CD8-positive, alpha-beta memory T cell (primary cell): ENCODE data around the gene HLA-DMA. TPM values are rescaled to one million over a fixed set of nuclear protein-coding genes. Genes with fewer than 3 reads are reported as not detected.

Experiments used
- CTCF ChIA-PET: fragments of 350-600 bp; sonication (Branson Sonifier 250); formaldehyde crosslinking; loops from one replicate; lab custom pipeline; 2021; ENCODE audit warnings: antibody characterized with exemption; lab: Charles Lee
- POLR2A ChIA-PET: fragments of 350-600 bp; sonication (Branson Sonifier 250); formaldehyde crosslinking; loops from one replicate; lab custom pipeline; 2021; ENCODE audit warnings: antibody characterized with exemption; lab: Charles Lee
- DNase-seq, 5 donors: peaks; one replicate each; pipeline versions ENCODE4 v3.0.0 to v3.0.0-alpha.2; 2020 to 2022; ENCODE audit warnings: mixed read lengths in 1 of 5
- H3K27ac ChIP-seq: one replicate; pipeline ENCODE4 v1.7.0; 2013; ENCODE audit warnings: low read depth, mild to moderate bottlenecking, low read length, moderate library complexity
- H3K27me3 ChIP-seq: 2 replicates; pipeline ENCODE4 v1.7.0; 2013; ENCODE audit warnings: low read length, mild to moderate bottlenecking; ENCODE audit not compliant: insufficient read depth, poor library complexity, severe bottlenecking
- H3K36me3 ChIP-seq: 2 replicates; pipeline ENCODE4 v1.7.0; 2013; ENCODE audit warnings: mild to moderate bottlenecking, low read length, moderate library complexity; ENCODE audit not compliant: insufficient read depth
- H3K4me1 ChIP-seq: 2 replicates; pipeline ENCODE4 v1.7.0; 2013; ENCODE audit warnings: mild to moderate bottlenecking, low read length, moderate library complexity; ENCODE audit not compliant: insufficient read depth
- H3K4me3 ChIP-seq: 2 replicates; pipeline ENCODE4 v1.7.0; 2013; ENCODE audit warnings: mild to moderate bottlenecking, low read length
- H3K9me3 ChIP-seq: 2 replicates; pipeline ENCODE4 v1.7.0; 2013; ENCODE audit warnings: mild to moderate bottlenecking, low read length
- H3K27ac Mint-ChIP-seq, 8 donors: one replicate each; pipeline ENCODE4 v1.8.0; 2020 to 2021; ENCODE audit warnings: mixed read lengths in 8 of 8, mild to moderate bottlenecking in 6 of 8, inconsistent platforms in 3 of 8, moderate library complexity in 3 of 8
- H3K27me3 Mint-ChIP-seq, 2 donors: one replicate each; pipeline ENCODE4 v1.8.0; 2020 to 2021; ENCODE audit warnings: mixed read lengths in 2 of 2, mild to moderate bottlenecking in 1 of 2, moderate library complexity in 1 of 2
- H3K36me3 Mint-ChIP-seq, 3 donors: one replicate each; pipeline ENCODE4 v1.8.0; 2020 to 2021; ENCODE audit warnings: mixed read lengths in 3 of 3, inconsistent platforms in 1 of 3, mild to moderate bottlenecking in 1 of 3
- H3K4me1 Mint-ChIP-seq, 3 donors: one replicate each; pipeline ENCODE4 v1.8.0; 2020 to 2021; ENCODE audit warnings: mixed read lengths in 3 of 3, inconsistent platforms in 1 of 3, mild to moderate bottlenecking in 1 of 3
- H3K4me3 Mint-ChIP-seq, 7 donors: one replicate each; pipeline ENCODE4 v1.8.0; 2020 to 2021; ENCODE audit warnings: mixed read lengths in 7 of 7, mild to moderate bottlenecking in 6 of 7, moderate library complexity in 4 of 7, inconsistent platforms in 2 of 7
- H3K9me3 Mint-ChIP-seq, 5 donors: one replicate each; pipeline ENCODE4 v1.8.0; 2020 to 2022; ENCODE audit warnings: mixed read lengths in 5 of 5, mild to moderate bottlenecking in 3 of 5, moderate library complexity in 2 of 5, inconsistent platforms in 1 of 5
- polyA plus RNA-seq: library from polyadenylated mRNA; unstranded; fragments of 300-500 nt; fragmentation: Illumina TruSeq; gene quantifications from one replicate; pipeline ENCODE4 v1.2.3, GENCODE V29; 2021
- total RNA-seq, 2 experiments: library from RNA; stranded (reverse); gene quantifications; one replicate each; pipeline ENCODE4 v1.2.3, GENCODE V29; 2021

The HLA-DMA gene
- total and polyA plus RNA-seq, 3 experiments from 2014 or later = 14.0 to 35.0 (median 16.5) TPM

DNA sequence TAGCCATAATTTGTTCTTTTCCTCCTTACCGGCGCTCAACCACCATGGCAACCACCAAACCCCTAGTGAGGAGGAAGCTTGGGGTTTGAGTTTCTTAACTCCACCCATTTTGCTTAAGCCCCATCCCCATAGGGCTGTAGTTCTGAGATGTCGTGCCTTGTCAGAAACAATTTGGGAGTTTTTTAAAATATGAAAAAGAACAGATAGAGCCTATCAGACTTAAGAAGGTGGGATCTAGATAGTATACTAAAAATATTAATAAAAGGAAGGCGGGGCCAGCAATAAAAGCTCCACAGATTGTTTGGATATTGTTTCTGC, 21.1 kb upstream of the HLA-DMA start:
- Histone ChIP-seq H3K36me3 (peaks cover 51% of the 10 kb centered on the region), H3K4me1 (peaks cover 43% of the 10 kb centered on the region), H3K9me3 (no peaks in the 10 kb centered on the region), H3K4me3 (peak overlapping the region; percentile 77), H3K27me3 (no peaks in the 10 kb centered on the region), H3K27ac (peak overlapping the region; percentile 84)
- H3K27ac Mint-ChIP-seq = peak overlapping the region; percentile 96 to 100 (median 99)
- peaks cover 45 to 55% (median 52%) of the 10 kb centered on the region in 3 donors for H3K4me1 Mint-ChIP-seq
- DNase-seq = peak in 4 of 5 donors; percentile 27 to 66 (median 58)
- peaks cover 0 to 3% (median 0%) of the 10 kb centered on the region in 5 donors for H3K9me3 Mint-ChIP-seq
- H3K27me3 Mint-ChIP-seq = peaks cover 0 to 19% of the 10 kb centered on the region in 2 donors
- ChIA-PET CTCF (interaction anchor here (1.2 to 16.7 kb wide), 11 partner anchors 10 to 298 kb away, joined by 3 to 270 read pairs (median 6); partner anchors contain the start of genes HLA-DMA, RPS18, TAP1 and TAP2), POLR2A (interaction anchor here (0.9 to 8.8 kb wide), 10 partner anchors 11 to 135 kb away, joined by 3 to 164 read pairs (median 30); partner anchors contain the start of genes HLA-DMA, HLA-DPB1, PSMB8 and PSMB9)
- H3K4me3 Mint-ChIP-seq = peak overlapping the region; percentile 96 to 100 (median 97)
- H3K36me3 Mint-ChIP-seq = peaks cover 32 to 92% (median 32%) of the 10 kb centered on the region in 3 donors

DNA sequence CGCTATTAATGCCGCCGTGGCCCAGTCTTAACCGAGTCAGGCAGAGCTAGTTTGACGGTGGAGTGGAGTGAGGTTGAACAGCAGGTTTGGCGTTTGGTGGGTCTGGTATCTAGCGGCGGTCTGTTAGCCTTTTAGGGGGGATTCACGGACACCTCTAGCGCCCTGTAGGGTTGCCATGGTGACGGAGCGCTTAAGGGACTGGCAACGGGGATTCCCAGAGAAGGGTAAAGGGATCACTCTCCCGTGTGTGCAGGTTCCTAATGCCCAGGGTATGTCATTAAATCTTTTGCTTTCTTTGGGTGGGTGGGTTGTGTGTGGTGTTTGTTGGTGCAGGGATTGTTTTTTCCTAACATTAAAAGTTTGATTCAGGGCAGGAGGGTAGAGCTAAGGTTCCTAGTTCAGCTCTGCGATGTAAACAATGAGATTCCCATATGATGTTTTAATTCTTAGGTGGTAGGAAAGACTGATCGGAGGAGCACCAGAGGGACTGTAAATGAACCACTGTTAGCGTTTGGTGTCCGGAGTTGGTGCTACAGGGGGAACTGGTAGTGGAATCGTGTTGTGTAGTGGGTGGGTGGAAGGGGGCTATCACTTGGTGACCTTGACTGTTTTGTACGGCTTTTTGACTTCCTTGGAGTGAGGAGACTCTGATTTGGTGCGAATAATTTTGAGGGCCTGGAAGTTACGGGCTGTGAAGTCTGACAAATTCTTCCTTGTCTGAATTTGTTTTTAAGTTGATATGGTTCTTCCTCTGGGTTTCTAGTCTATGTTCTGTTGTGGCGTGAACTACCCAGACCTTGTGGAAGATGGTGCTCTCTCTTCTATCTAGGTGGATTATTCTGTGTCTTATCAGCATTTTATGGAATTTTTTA, 20.5 kb upstream of the HLA-DMA start:
- no peaks in the 10 kb centered on the region for H3K9me3 ChIP-seq
- no peaks in the 10 kb centered on the region for H3K27me3 ChIP-seq
- peak overlapping the region; percentile 96 to 100 (median 99) for H3K27ac Mint-ChIP-seq
- peaks cover 46% of the 10 kb centered on the region for H3K36me3 ChIP-seq
- H3K4me3 ChIP-seq = peak overlapping the region; percentile 77
- H3K4me1 ChIP-seq = peaks cover 40% of the 10 kb centered on the region
- peak in 4 of 5 donors; percentile 31 to 84 (median 65) for DNase-seq
- H3K27me3 Mint-ChIP-seq = peaks cover 0 to 19% of the 10 kb centered on the region in 2 donors
- H3K36me3 Mint-ChIP-seq = peaks cover 30 to 88% (median 32%) of the 10 kb centered on the region in 3 donors
- H3K9me3 Mint-ChIP-seq = peaks cover 0 to 3% (median 0%) of the 10 kb centered on the region in 5 donors
- peak overlapping the region; percentile 84 for H3K27ac ChIP-seq
- H3K4me3 Mint-ChIP-seq = peak overlapping the region; percentile 96 to 100 (median 97)
- CTCF ChIA-PET = interaction anchor here (0.7 to 16.7 kb wide), 16 partner anchors 10 to 298 kb away, joined by 3 to 270 read pairs (median 6); partner anchors contain the start of genes HLA-DMA, HLA-DMB, RPS18 and TAP1
- peaks cover 43 to 55% (median 46%) of the 10 kb centered on the region in 3 donors for H3K4me1 Mint-ChIP-seq
- POLR2A ChIA-PET = interaction anchor here (0.5 to 8.8 kb wide), 22 partner anchors 8 to 845 kb away, joined by 3 to 164 read pairs (median 10); partner anchors contain the start of genes ATF6B, HLA-DMA, HLA-DMB and HLA-DPB1

GRCh38 chr6:32972353-32973143, 19.7 kb upstream of the HLA-DMA start:
- ChIA-PET POLR2A (interaction anchor here (0.6 to 8.8 kb wide), 38 partner anchors 9 to 1001 kb away, joined by 3 to 164 read pairs (median 5); partner anchors contain the start of genes ATF6B, B3GALT4, DXO and HLA-DMA), CTCF (interaction anchor here (0.7 to 16.7 kb wide), 18 partner anchors 8 to 276 kb away, joined by 3 to 270 read pairs (median 9); partner anchors contain the start of genes HLA-DMA, HLA-DMB, PSMB9 and TAP1)
- Histone ChIP-seq H3K27ac (peak overlapping the region; percentile 84), H3K36me3 (peaks cover 37% of the 10 kb centered on the region), H3K4me3 (peak overlapping the region; percentile 77), H3K27me3 (no peaks in the 10 kb centered on the region), H3K4me1 (peaks cover 34% of the 10 kb centered on the region), H3K9me3 (no peaks in the 10 kb centered on the region)
- DNase-seq = peak in 4 of 5 donors; percentile 51 to 75 (median 70)
- Mint-ChIP-seq H3K4me1 (peaks cover 36 to 50% (median 41%) of the 10 kb centered on the region in 3 donors), H3K27me3 (peaks cover 0 to 19% of the 10 kb centered on the region in 2 donors), H3K36me3 (peaks cover 25 to 85% (median 25%) of the 10 kb centered on the region in 3 donors), H3K27ac (peak overlapping the region; percentile 96 to 100 (median 99)), H3K9me3 (peaks cover 0 to 3% (median 0%) of the 10 kb centered on the region in 5 donors), H3K4me3 (peak overlapping the region; percentile 96 to 100 (median 97))

DNA sequence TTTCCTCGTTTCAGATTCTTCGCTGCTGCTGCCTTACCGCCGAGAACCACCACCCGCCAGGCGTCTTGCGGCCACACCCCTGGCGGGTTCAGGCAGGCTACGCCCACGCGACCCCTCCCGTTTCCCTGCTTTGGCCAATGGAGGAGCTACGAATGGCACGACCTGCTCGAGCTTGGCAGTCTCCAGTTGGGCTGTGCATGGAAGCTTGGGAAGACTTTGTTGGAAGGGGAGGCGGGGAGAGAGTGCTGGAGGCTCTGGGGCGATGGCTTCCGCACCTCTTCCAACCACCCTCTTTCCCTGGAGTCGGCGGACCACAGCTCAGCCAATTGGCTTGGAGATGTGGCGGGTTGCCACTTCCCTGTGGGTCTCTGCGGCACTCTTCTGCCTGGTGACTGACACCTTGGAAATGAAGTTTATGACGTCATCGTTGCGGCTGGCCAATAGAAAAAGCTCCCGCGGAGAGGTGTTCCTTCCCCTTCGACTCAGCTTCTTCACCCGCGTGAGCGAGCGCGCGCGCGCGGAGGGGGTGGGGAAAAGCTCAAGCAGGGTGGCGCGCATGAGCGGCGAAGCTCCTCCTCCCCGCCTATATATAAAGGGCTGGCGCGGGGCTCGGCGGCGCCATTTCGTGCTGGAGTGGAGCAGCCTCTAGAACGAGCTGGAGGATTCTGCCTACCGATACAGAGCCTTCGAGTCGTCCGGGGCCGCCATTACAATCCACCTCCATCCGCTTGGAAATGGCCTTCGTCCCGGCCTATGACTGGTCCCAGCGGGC, 18.9 kb upstream of the HLA-DMA start:
- Mint-ChIP-seq H3K27ac (peak overlapping the region; percentile 96 to 100 (median 99)), H3K4me1 (peaks cover 37 to 50% (median 41%) of the 10 kb centered on the region in 3 donors), H3K36me3 (peaks cover 22 to 77% (median 25%) of the 10 kb centered on the region in 3 donors)

GRCh38 chr6:32971242-32971580, 18.3 kb upstream of the HLA-DMA start:
- Mint-ChIP-seq H3K27me3 (peaks cover 0 to 19% of the 10 kb centered on the region in 2 donors), H3K4me1 (peaks cover 35 to 50% (median 40%) of the 10 kb centered on the region in 3 donors), H3K9me3 (peaks cover 0 to 3% (median 0%) of the 10 kb centered on the region in 5 donors), H3K27ac (peak overlapping the region; percentile 96 to 100 (median 99)), H3K36me3 (peaks cover 19 to 72% (median 22%) of the 10 kb centered on the region in 3 donors), H3K4me3 (peak overlapping the region; percentile 96 to 100 (median 97))
- Histone ChIP-seq H3K9me3 (no peaks in the 10 kb centered on the region), H3K4me3 (peak overlapping the region; percentile 96), H3K27ac (peak overlapping the region; percentile 97), H3K36me3 (peaks cover 24% of the 10 kb centered on the region), H3K4me1 (peaks cover 33% of the 10 kb centered on the region), H3K27me3 (no peaks in the 10 kb centered on the region)
- POLR2A ChIA-PET = interaction anchor here (0.5 to 8.8 kb wide), 29 partner anchors 8 to 1389 kb away, joined by 3 to 164 read pairs (median 7); partner anchors contain the start of genes B3GALT4, HLA-DMA, HLA-DMB and HLA-DPB1
- CTCF ChIA-PET = interaction anchor here (0.9 to 16.7 kb wide), 18 partner anchors 8 to 419 kb away, joined by 3 to 270 read pairs (median 9); partner anchors contain the start of genes HLA-DMA, HLA-DMB, PSMB9 and TAP1
- DNase-seq = no peak

More for the DNA sequence above, 18.9 kb upstream of the HLA-DMA start:
- DNase-seq = peak; percentile 99 to 100 (median 100)
- Histone ChIP-seq H3K36me3 (peaks cover 29% of the 10 kb centered on the region), H3K27ac (peak overlapping the region; percentile 97), H3K27me3 (no peaks in the 10 kb centered on the region), H3K4me3 (peak overlapping the region; percentile 96), H3K4me1 (peaks cover 33% of the 10 kb centered on the region), H3K9me3 (no peaks in the 10 kb centered on the region)
- ChIA-PET CTCF (interaction anchor here (0.9 to 16.7 kb wide), 18 partner anchors 9 to 419 kb away, joined by 3 to 270 read pairs (median 9); partner anchors contain the start of genes HLA-DMA, HLA-DMB, PSMB9 and TAP1), POLR2A (interaction anchor here (0.5 to 8.8 kb wide), 47 partner anchors 9 to 1573 kb away, joined by 3 to 164 read pairs (median 4); partner anchors contain the start of genes ATF6B, B3GALT4, DXO and HLA-DMA)
- Mint-ChIP-seq H3K27me3 (peaks cover 0 to 19% of the 10 kb centered on the region in 2 donors), H3K9me3 (peaks cover 0 to 3% (median 0%) of the 10 kb centered on the region in 5 donors), H3K4me3 (peak overlapping the region; percentile 96 to 100 (median 97))

DNA sequence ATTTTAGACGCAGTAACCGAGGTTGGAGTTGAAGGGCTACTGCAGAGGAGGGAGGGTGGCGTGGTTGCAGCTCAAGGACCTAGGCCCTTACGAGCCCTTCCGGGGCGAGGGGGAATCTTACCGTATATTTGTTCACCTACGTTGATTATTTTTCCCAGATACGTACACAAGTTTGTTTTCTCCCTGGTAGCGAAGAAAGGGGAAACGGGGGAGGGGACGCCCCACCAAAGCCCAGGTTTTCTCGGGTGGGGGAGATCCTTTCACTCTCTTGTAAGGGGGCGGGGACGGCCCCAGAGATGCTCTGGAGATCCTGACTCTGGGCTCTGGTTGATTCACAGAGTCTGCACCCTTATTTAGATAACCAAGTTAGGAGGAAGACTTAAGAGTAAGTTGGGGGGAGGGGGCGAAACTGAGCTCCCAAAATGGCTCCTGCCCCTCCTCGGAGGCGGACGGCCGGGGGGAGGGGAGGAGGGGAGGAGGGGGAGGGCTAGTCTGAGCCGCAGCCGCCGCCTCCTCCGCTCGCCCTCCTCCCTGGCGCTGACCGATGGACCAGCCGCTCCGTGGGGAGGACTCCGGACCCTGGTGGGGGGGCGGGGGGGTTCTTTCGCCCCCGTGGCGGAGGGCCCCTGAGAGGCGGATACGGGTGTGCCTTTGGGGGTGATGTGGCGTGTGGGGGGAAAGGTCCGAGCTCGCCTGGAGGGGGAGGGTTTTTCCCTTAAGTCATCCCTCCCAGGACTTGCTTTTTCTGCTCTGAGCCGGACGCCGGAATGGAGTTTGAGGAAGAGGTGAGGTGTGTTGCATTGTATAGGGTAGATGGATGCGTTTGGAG, 17.7 kb upstream of the HLA-DMA start:
- peak overlapping the region; percentile 96 to 100 (median 97) for H3K4me3 Mint-ChIP-seq
- peaks cover 33% of the 10 kb centered on the region for H3K4me1 ChIP-seq
- no peaks in the 10 kb centered on the region for H3K27me3 ChIP-seq
- no peaks in the 10 kb centered on the region for H3K9me3 ChIP-seq
- H3K9me3 Mint-ChIP-seq = peaks cover 0 to 3% (median 0%) of the 10 kb centered on the region in 5 donors
- H3K36me3 ChIP-seq = peaks cover 18% of the 10 kb centered on the region
- DNase-seq = peak; percentile 49 to 81 (median 58)
- peaks cover 14 to 66% (median 16%) of the 10 kb centered on the region in 3 donors for H3K36me3 Mint-ChIP-seq
- POLR2A ChIA-PET = interaction anchor here (0.5 to 8.8 kb wide), 14 partner anchors 11 to 1388 kb away, joined by 3 to 164 read pairs (median 40); partner anchors contain the start of genes HLA-DMA, HLA-DMB, LTB and PSMB8
- peaks cover 34 to 50% (median 40%) of the 10 kb centered on the region in 3 donors for H3K4me1 Mint-ChIP-seq
- H3K27me3 Mint-ChIP-seq = peaks cover 0 to 19% of the 10 kb centered on the region in 2 donors
- peak overlapping the region; percentile 96 for H3K4me3 ChIP-seq
- CTCF ChIA-PET = interaction anchor here (1.0 to 16.7 kb wide), 15 partner anchors 8 to 132 kb away, joined by 3 to 270 read pairs (median 13); partner anchors contain the start of genes HLA-DMA, PSMB9, TAP1 and TAP2
- peak overlapping the region; percentile 97 to 100 (median 99) for H3K27ac Mint-ChIP-seq
- H3K27ac ChIP-seq = peak overlapping the region; percentile 97
